Loucy (cell line): Measurements from ENCODE around the gene ANXA3.
A peak's percentile ranks its signal among the peaks of the same experiment; 100 is the strongest.
"Not testable (repeated sequence)": the region's sequence is repeated elsewhere in the genome, so short reads cannot be mapped to it uniquely, and the experiment has no call there.

Experiments
- H2AFZ ChIP-seq: fragments of 200-600 bp; sonication (generic); 2 replicates; pipeline ENCODE4 v1.6.0; 2016; ENCODE audit warnings: antibody characterized with exemption, mild to moderate bottlenecking, low read length, moderate library complexity
- H3F3A ChIP-seq: fragments of 200-600 bp; 2 replicates; pipeline ENCODE4 v1.6.0; 2016; ENCODE audit warnings: antibody characterized with exemption, low read depth, mild to moderate bottlenecking
- H3K27me3 ChIP-seq: fragments of 200-600 bp; sonication (generic); 2 replicates; pipeline ENCODE4 v1.6.1; 2014; ENCODE audit warnings: low read length, mild to moderate bottlenecking; ENCODE audit not compliant: insufficient read depth, poor library complexity, severe bottlenecking
- H3K36me3 ChIP-seq: fragments of 200-600 bp; sonication (generic); 2 replicates; pipeline ENCODE4 v1.6.1; 2016; ENCODE audit warnings: low read length; ENCODE audit not compliant: insufficient read depth
- H3K4me1 ChIP-seq: fragments of 200-600 bp; sonication (generic); 2 replicates; pipeline ENCODE4 v1.5.1; 2014; ENCODE audit warnings: low read length, mild to moderate bottlenecking; ENCODE audit not compliant: insufficient read depth, poor library complexity, severe bottlenecking
- H3K4me2 ChIP-seq: fragments of 200-600 bp; sonication (generic); 2 replicates; pipeline ENCODE4 v1.6.0; 2014; ENCODE audit warnings: antibody characterized with exemption, low read length, low read depth, mild to moderate bottlenecking; ENCODE audit not compliant: poor library complexity, severe bottlenecking
- H3K4me3 ChIP-seq: fragments of 200-600 bp; sonication (generic); 2 replicates; pipeline ENCODE4 v1.5.1; 2014; ENCODE audit warnings: low read length, mild to moderate bottlenecking, mixed read lengths; ENCODE audit not compliant: poor library complexity, severe bottlenecking
- H3K79me2 ChIP-seq: fragments of 200-600 bp; sonication (generic); 2 replicates; pipeline ENCODE4 v1.6.1; 2014; ENCODE audit warnings: low read length; ENCODE audit not compliant: insufficient read depth
- H3K9ac ChIP-seq: fragments of 200-600 bp; sonication (generic); 2 replicates; pipeline ENCODE4 v1.6.0; 2014; ENCODE audit warnings: mild to moderate bottlenecking, low read depth, low read length, moderate library complexity; ENCODE audit not compliant: poor library complexity, severe bottlenecking
- H3K9me2 ChIP-seq: fragments of 200-600 bp; sonication (generic); replicated peaks from 2 replicates; pipeline ENCODE4 v1.6.1; 2016; ENCODE audit warnings: low read depth, low read length, mixed read lengths
- H3K9me3 ChIP-seq: fragments of 200-600 bp; sonication (generic); 2 replicates; pipeline ENCODE4 v1.6.1; 2014; ENCODE audit warnings: mild to moderate bottlenecking, antibody characterized with exemption, low read length, low read depth; ENCODE audit not compliant: insufficient read depth
- H4K20me1 ChIP-seq: fragments of 200-600 bp; sonication (generic); 2 replicates; pipeline ENCODE4 v1.6.0; 2014; ENCODE audit warnings: antibody characterized with exemption, low read length, mild to moderate bottlenecking; ENCODE audit not compliant: insufficient read depth, poor library complexity, severe bottlenecking
- EZH2phosphoT487 ChIP-seq: fragments of 200-600 bp; IDR thresholded peaks from 2 replicates; pipeline ENCODE4 v1.6.1; 2018; ENCODE audit warnings: antibody characterized with exemption, mild to moderate bottlenecking, moderate library complexity, borderline replicate concordance
- TF ChIP-seq, protein P1 (sequence below): fragments of 200-600 bp; sonication (generic); conservative IDR thresholded peaks from 2 replicates; pipeline ENCODE4 v1.5.1; 2014; ENCODE audit warnings: mild to moderate bottlenecking, antibody characterized with exemption, low read length

The ANXA3 gene

DNA sequence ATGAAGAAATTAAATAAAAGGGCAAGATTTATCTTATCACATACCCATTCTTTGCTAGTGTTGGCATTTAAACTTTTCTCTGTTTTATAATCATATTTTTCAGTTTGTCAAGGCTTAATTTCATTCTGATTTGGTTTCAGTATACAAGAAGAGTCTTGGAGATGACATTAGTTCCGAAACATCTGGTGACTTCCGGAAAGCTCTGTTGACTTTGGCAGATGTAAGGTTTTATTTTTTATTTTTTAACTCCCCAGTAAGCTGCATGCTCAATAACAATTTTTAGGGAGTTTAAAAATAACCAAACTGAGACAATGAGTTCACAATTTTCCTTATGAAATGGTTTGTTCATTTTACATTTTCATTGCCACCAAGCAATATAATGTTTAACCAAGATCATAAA is 39.8 kb downstream of the ANXA3 start:
- Histone ChIP-seq H3K9me2 (no peaks in the 10 kb centered on the region), H3K36me3 (no peaks in the 10 kb centered on the region), H4K20me1 (no peaks in the 10 kb centered on the region), H3F3A (no peaks in the 10 kb centered on the region), H3K4me2 (no peak overlapping the region), H3K27me3 (no peaks in the 10 kb centered on the region), H3K4me3 (no peak overlapping the region), H3K79me2 (no peaks in the 10 kb centered on the region), H3K9me3 (no peaks in the 10 kb centered on the region), H2AFZ (no peak overlapping the region; the same call in 1 of the 2 replicates), H3K4me1 (peaks cover 9% of the 10 kb centered on the region), H3K9ac (no peak overlapping the region)
- no peak for TF ChIP-seq EZH2phosphoT487
- TF ChIP-seq, protein P1, sequence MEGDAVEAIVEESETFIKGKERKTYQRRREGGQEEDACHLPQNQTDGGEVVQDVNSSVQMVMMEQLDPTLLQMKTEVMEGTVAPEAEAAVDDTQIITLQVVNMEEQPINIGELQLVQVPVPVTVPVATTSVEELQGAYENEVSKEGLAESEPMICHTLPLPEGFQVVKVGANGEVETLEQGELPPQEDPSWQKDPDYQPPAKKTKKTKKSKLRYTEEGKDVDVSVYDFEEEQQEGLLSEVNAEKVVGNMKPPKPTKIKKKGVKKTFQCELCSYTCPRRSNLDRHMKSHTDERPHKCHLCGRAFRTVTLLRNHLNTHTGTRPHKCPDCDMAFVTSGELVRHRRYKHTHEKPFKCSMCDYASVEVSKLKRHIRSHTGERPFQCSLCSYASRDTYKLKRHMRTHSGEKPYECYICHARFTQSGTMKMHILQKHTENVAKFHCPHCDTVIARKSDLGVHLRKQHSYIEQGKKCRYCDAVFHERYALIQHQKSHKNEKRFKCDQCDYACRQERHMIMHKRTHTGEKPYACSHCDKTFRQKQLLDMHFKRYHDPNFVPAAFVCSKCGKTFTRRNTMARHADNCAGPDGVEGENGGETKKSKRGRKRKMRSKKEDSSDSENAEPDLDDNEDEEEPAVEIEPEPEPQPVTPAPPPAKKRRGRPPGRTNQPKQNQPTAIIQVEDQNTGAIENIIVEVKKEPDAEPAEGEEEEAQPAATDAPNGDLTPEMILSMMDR = no peak

DNA sequence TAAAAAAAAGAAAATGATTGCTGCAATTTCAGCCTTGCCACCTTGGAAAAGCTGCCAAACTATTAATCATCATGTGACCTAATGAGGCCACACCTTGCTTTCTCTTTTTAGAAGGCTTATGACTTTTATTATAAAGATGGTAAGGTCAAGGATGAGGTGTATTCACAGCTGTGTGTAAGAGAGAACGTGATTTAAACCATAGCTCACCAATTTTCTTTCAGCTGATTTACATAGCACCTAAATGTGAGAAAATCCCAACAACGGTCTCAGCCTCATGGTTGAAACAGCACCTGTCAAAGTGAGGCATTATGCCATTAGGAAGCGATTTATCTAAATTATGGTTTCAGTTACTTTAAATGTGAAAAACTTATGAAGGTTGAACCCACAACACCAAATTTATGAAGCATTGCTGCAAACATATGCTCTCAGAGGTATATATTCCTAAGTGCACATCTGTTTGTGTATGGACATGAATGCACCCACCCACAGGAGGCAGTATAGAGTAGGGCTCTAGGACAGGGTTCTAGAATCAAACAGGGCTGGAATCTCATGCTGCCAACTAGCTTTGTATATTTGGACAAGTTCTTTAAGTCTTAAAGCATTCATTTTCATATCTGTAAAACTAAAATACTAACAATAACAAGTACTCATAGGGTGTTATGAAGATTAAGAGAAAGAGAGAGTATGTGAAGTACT is 40.7 kb downstream of the ANXA3 start:
- no peak for TF ChIP-seq EZH2phosphoT487
- TF ChIP-seq, protein P1 = peak; percentile 87
- no peaks in the 10 kb centered on the region for H3K27me3 ChIP-seq
- no peak overlapping the region for H3K9ac ChIP-seq
- no peaks in the 10 kb centered on the region for H3K9me2 ChIP-seq
- no peak overlapping the region for H3K4me2 ChIP-seq
- no peak overlapping the region for H3K4me3 ChIP-seq
- no peaks in the 10 kb centered on the region for H3K36me3 ChIP-seq
- no peaks in the 10 kb centered on the region for H3K9me3 ChIP-seq
- H4K20me1 ChIP-seq = no peaks in the 10 kb centered on the region
- H2AFZ ChIP-seq = 0 out of 2 replicates have a peak overlapping the region, but pooled peaks have one; percentile 7
- no peaks in the 10 kb centered on the region for H3K79me2 ChIP-seq
- H3K4me1 ChIP-seq = peaks cover 17% of the 10 kb centered on the region
- H3F3A ChIP-seq = no peaks in the 10 kb centered on the region

DNA sequence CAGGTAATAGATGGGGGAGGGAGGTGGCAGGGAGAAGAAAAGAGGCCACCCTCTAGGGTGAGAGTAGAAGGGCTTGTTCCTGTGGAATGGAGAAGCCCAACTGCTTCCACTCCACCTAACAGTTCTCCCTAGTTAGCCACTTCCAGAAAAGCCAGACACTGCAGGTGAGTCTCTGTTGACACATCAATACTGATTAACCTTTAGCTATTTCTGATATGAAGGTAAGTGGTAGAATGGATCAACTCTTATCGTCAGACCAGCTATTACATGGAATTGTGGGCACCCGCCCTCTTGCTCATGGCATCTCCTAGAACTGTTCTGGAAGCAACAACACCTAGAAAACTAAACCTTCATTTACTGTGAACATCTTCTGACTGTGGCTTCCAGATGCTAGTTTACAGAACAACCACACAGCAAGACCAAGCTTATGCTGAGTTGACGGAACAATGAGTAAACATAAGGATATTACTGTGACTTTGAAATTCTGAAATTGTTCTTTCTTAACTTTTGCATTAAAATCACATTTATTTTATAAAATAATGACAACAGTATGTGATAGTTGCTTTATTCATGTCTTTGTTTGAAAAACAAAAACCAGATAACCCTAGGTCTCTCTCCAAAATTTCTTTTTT is 44.7 kb downstream of the ANXA3 start:
- peaks cover 26% of the 10 kb centered on the region for H3K4me1 ChIP-seq
- no peak overlapping the region for H3K4me2 ChIP-seq
- TF ChIP-seq, protein P1 = no peak
- TF ChIP-seq EZH2phosphoT487 = no peak
- no peaks in the 10 kb centered on the region for H3K9me2 ChIP-seq
- 0 out of 2 replicates have a peak overlapping the region, but pooled peaks have one; percentile 4 for H2AFZ ChIP-seq
- no peaks in the 10 kb centered on the region for H4K20me1 ChIP-seq
- no peaks in the 10 kb centered on the region for H3K27me3 ChIP-seq
- no peak overlapping the region for H3K4me3 ChIP-seq
- no peaks in the 10 kb centered on the region for H3K9me3 ChIP-seq
- no peaks in the 10 kb centered on the region for H3K79me2 ChIP-seq
- no peaks in the 10 kb centered on the region for H3K36me3 ChIP-seq
- H3F3A ChIP-seq = no peaks in the 10 kb centered on the region
- H3K9ac ChIP-seq = no peak overlapping the region

DNA sequence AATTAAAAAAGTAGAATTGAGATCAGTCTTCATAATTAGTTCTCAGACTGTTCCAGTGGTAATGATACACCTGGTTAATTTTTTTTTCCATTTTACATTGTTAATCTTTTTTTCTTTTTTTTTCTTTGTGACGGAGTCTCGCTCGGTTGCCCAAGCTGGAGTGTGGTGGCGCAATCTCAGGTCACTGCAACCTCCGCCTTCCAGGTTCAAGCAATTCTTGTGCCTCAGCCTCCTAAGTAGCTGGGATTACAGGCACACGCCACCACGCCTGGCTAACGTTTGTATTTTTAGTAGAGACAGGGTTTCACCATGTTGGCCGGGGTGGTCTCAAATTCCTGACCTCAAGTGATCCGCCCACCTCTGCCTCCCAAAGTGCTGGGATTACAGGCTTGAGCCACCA is 46.9 kb downstream of the ANXA3 start:
- H3K36me3 ChIP-seq, H2AFZ ChIP-seq: not testable (repeated sequence)

More for the DNA sequence above, 46.9 kb downstream of the ANXA3 start:
- H3K4me3 ChIP-seq, H3K4me2 ChIP-seq, H3K9ac ChIP-seq, H3F3A ChIP-seq, H4K20me1 ChIP-seq, H3K79me2 ChIP-seq, H3K9me3 ChIP-seq, H3K27me3 ChIP-seq, H3K9me2 ChIP-seq: not testable (repeated sequence)
- H3K4me1 ChIP-seq = peaks cover 41% of the 10 kb centered on the region
